Kidney epithelial cell (primary cell): ENCODE data around the gene PCNA. TPM values are rescaled to one million over a fixed set of nuclear protein-coding genes. Genes with fewer than 3 reads are reported as not detected.
"Not testable (repeated sequence)": the region's sequence is repeated elsewhere in the genome, so short reads cannot be mapped to it uniquely, and the experiment has no call there.

Experiments used
- DNase-seq: peaks from one replicate; pipeline ENCODE4 v3.0.0-alpha.2; 2010; ENCODE audit warnings: low read depth
- H3K27me3 ChIP-seq: 2 replicates; pipeline ENCODE4 v1.6.0; 2011; ENCODE audit warnings: low read length; ENCODE audit not compliant: control insufficient read depth, insufficient read depth
- H3K36me3 ChIP-seq: 2 replicates; pipeline ENCODE4 v1.5.1; 2011; ENCODE audit warnings: low read length; ENCODE audit not compliant: control insufficient read depth, insufficient read depth
- H3K4me3 ChIP-seq: 2 replicates; pipeline ENCODE4 v1.5.1; 2011; ENCODE audit warnings: low read depth, mild to moderate bottlenecking, control low read depth, low read length
- total RNA-seq: library from RNA; depleted of rRNA; stranded (reverse); fragments of >200 nt; gene quantifications from 2 replicates; pipeline ENCODE4 v1.2.3, GENCODE V29; 2015
- TF ChIP-seq, protein P1 (sequence below): IDR thresholded peaks from 2 replicates; pipeline ENCODE4 v1.5.1; 2011; ENCODE audit warnings: mild to moderate bottlenecking, moderate library complexity, low read length, control low read depth, inconsistent platforms; ENCODE audit not compliant: insufficient read depth, poor library complexity, severe bottlenecking

PCNA gene
- total RNA-seq, 1 donor from 2014 or later = 89.6 TPM

- Histone ChIP-seq H3K36me3 (no peaks in the 10 kb centered on the region), H3K27me3 (no peaks in the 10 kb centered on the region), H3K4me3 (no peak overlapping the region)
- no peak for DNase-seq
- TF ChIP-seq, protein P1, sequence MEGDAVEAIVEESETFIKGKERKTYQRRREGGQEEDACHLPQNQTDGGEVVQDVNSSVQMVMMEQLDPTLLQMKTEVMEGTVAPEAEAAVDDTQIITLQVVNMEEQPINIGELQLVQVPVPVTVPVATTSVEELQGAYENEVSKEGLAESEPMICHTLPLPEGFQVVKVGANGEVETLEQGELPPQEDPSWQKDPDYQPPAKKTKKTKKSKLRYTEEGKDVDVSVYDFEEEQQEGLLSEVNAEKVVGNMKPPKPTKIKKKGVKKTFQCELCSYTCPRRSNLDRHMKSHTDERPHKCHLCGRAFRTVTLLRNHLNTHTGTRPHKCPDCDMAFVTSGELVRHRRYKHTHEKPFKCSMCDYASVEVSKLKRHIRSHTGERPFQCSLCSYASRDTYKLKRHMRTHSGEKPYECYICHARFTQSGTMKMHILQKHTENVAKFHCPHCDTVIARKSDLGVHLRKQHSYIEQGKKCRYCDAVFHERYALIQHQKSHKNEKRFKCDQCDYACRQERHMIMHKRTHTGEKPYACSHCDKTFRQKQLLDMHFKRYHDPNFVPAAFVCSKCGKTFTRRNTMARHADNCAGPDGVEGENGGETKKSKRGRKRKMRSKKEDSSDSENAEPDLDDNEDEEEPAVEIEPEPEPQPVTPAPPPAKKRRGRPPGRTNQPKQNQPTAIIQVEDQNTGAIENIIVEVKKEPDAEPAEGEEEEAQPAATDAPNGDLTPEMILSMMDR = no peak
Observed at GRCh38 chr20:5116875-5117274, 2.9 kb downstream of the PCNA start.

DNA sequence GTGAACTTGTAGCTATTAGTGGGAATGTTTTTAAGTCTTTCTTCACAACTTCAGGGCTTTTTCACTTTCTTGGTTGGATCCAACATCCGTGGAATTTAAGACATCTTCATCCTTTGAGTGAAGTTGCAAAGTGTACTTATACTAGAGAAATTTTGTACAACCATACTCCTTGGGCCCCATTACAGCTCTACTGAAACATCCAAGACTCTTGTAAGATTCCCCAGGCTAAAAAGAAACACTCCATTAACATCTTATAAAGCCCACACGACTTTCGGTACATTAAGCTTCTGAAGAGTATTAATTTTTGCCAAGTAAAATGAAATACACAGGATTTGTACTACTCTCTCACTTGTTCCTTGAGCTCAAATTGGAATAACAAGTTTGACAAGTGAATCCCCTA, 5.4 kb downstream of the PCNA start:
- H3K4me3 ChIP-seq = no peak overlapping the region
- TF ChIP-seq, protein P1 = no peak
- H3K27me3 ChIP-seq = no peaks in the 10 kb centered on the region
- no peak for DNase-seq
- H3K36me3 ChIP-seq = no peaks in the 10 kb centered on the region

DNA sequence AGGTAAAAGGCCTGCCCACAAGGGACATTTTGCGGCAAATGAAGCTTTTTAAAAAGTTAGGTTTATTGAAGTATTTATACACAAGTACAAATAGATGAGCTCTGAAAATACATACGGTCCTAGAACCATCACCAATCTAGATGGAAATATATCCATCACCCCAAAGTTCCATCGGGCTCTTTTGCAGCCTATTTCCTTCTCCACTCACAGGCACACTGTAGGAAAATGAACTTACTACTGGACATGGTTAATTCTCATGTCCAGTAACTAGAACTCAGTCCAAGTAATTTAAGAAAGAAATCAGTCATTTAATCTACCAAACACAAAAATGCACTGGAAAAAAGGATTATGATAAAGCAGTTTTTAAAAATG, 6.2 kb downstream of the PCNA start:
- peak overlapping the region; percentile 82 for H3K4me3 ChIP-seq
- no peak for DNase-seq
- TF ChIP-seq, protein P1 = no peak
- H3K36me3 ChIP-seq = no peaks in the 10 kb centered on the region
- no peaks in the 10 kb centered on the region for H3K27me3 ChIP-seq

DNA sequence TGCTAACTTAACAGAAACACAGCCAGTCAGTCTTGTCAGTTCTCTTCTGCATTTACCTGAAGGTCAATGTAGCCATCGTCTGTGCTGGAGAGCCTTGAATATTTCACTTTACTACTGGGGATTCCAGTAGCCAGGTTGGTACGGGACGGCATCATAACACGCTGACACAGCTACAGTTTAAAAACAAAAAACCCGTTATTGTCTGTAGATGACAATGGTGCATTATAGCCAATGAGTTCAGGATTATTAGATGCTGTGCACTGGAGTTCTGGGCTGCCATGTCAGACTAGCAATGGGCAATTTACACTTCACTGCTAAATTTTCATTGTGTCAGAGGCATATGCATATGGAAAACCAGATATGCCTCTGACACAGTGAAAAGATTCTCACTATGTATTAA, 10.5 kb downstream of the PCNA start:
- Histone ChIP-seq H3K36me3 (no peaks in the 10 kb centered on the region), H3K4me3 (no peak overlapping the region), H3K27me3 (no peaks in the 10 kb centered on the region)
- DNase-seq = no peak
- TF ChIP-seq, protein P1 = no peak

GRCh38 chr20:5104479-5104878, 15.3 kb downstream of the PCNA start:
- TF ChIP-seq, protein P1 = no peak
- H3K4me3 ChIP-seq = no peak overlapping the region
- no peaks in the 10 kb centered on the region for H3K36me3 ChIP-seq

GRCh38 chr20:5100684-5101347, 18.9 kb downstream of the PCNA start:
- no peak for DNase-seq
- Histone ChIP-seq H3K36me3 (peaks cover 1% of the 10 kb centered on the region), H3K4me3 (no peak overlapping the region), H3K27me3 (no peaks in the 10 kb centered on the region)
- TF ChIP-seq, protein P1 = peak; percentile 83

More at GRCh38 chr20:5104479-5104878, 15.3 kb downstream of the PCNA start:
- no peaks in the 10 kb centered on the region for H3K27me3 ChIP-seq
- DNase-seq = no peak

DNA sequence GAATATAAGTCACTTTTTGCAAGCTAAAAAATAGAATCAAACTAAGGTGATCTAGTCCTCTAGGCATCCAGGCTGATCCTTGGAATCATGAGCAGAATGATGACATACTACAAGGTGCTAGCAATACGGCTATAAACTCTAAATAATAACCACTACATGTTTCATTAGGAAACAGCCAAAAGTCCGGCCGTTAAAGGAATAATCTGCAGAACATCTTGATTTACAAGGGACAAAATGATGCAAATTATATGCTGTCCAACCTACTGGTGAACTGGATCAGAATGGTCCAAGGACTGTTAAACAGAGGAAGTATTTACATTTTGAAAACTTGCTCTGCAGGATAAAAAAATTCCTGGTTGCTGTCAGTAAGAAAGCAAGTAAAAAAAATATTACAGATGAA, 19.8 kb downstream of the PCNA start:
- not testable (repeated sequence) for DNase-seq, H3K36me3 ChIP-seq, H3K27me3 ChIP-seq, H3K4me3 ChIP-seq

DNA sequence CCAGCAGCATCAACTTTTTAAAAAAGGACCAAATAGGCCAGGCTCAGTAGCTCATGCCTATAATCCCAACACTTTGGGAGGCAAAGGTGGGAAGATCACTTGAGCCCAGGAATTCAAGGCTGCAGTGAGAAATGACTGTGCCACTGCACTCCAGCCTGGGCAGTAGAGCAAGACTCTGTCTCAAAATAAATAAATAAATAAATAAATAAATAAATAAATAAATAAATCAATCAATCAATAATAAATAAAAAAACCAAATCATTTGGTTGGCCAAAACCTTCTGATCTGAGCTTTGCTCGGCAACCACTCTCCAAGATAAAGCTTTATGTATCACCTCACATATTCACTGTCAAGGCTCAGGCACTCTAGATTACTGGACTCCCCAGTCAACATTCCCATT, 20.7 kb downstream of the PCNA start:
- not testable (repeated sequence) for H3K4me3 ChIP-seq, DNase-seq, H3K27me3 ChIP-seq, H3K36me3 ChIP-seq
